AML-193 (cell line): Measurements from ENCODE around the gene RIMKLB.
"Not testable (repeated sequence)": the region's sequence is repeated elsewhere in the genome, so short reads cannot be mapped to it uniquely, and the experiment has no call there.

ENCODE experiments used
- DNase-seq, 2 experiments: peaks; one replicate each; lab custom pipeline; 2025; lab: John Stamatoyannopoulos, UW

RIMKLB gene

DNA sequence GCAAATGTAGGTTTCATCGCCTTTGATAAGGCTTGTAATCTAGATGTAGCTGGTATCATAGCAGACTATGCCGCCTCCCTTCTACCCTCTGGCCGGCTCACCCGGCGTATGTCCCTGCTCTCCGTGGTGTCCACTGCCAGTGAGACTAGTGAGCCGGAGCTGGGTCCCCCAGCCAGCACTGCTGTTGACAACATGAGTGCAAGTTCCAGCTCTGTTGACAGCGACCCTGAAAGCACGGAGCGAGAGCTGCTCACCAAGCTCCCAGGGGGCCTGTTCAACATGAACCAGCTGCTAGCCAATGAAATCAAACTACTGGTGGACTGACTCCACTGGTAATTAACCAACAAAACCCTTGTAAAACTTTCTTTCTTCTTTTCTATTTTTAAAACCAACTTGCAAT is 75.7 kb downstream of the RIMKLB start:
- DNase-seq: no peak

- no peak for DNase-seq
Observed at GRCh38 chr12:8779281-8779680, 81.5 kb downstream of the RIMKLB start.

GRCh38 chr12:8779862-8780261 is 82.1 kb downstream of the RIMKLB start:
- no peak for DNase-seq

GRCh38 chr12:8780389-8780788 is 82.6 kb downstream of the RIMKLB start:
- peak; percentile 41 to 53 for DNase-seq

GRCh38 chr12:8781381-8782127 is 83.8 kb downstream of the RIMKLB start:
- no peak for DNase-seq

DNA sequence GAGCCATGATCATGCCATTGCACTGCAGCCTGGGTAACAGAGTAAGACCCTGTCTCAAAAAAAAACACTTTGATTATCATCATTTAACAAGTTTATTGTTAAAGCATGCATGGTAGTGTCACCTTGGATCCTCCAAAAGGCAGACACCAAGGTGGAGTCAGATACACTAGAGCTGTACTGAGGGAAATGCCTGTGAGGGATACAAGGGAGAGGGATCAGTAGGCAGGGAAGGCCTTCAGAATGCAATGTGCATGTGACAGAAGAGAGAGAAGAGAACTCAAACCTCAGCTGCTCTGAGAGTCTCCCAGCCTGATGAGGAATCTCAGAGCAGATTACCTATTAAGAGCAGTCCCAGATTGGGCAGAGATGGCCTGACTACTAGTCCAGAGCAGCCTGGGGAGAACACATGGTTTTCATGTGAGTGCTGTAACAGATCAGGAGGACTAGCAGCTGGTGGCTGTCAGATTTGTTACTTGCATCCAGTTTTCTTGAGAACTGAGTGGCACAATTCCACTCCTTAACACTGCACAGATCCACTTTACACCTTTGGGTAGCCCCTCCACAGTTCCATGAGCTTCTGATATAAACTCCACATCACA is 86.6 kb downstream of the RIMKLB start:
- no peak for DNase-seq

DNA sequence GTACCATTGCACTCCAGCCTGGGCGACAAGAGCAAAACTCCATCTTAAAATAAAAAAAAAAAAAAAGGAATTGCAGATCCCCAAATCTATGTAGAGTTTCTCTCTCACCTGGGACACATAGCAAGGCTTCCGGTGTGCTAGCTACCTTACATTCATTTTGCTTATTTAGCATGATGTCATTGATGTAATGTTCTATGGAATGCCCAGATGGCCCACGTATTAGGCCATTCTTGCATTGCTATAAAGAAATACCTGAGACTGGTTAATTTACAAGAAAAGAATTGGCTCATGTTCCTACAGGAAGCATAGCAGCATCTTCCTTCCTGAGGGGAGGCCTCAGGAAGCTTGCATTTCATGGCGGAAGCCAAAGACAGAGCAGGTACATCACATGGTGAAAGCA is 87.7 kb downstream of the RIMKLB start:
- no peak for DNase-seq

DNA sequence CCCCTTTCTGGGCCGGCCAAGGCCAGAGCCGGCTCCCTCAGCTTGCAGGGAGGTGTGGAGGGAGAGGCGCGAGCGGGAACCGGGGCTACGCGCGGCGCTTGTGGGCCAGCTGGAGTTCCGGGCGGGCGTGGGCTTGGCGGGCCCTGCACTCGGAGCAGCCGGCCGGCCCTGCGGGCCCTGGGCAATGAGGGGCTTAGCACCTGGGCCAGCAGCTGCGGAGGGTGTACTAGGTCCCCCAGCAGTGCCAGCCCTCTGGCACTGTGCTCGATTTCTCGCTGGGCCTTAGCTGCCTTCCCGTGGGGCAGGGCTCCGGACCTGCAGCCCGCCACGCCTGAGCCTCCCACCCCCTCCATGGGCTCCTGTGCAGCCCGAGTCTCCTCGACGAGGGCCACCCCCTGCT is 89.4 kb downstream of the RIMKLB start:
- not testable (repeated sequence) for DNase-seq

DNA sequence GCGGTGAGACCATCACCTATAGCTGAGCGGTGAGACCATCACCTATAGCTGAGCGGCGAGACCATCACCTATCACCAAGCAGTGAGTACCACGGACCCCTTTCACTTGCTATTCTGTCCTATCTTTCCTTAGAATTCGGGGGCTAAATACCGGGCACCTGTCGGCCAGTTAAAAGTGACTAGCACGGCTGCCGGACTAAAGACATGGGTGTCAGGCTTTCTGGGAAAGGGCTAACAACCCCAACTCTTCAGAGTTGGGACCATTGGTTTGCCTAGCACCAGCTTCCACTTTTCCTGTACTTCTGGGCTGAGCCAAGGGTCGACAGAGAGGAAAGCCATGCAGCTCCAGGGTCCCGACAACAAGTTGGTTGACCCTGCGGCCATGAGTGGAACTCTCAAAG is 90.9 kb downstream of the RIMKLB start:
- DNase-seq: not testable (repeated sequence)

DNA sequence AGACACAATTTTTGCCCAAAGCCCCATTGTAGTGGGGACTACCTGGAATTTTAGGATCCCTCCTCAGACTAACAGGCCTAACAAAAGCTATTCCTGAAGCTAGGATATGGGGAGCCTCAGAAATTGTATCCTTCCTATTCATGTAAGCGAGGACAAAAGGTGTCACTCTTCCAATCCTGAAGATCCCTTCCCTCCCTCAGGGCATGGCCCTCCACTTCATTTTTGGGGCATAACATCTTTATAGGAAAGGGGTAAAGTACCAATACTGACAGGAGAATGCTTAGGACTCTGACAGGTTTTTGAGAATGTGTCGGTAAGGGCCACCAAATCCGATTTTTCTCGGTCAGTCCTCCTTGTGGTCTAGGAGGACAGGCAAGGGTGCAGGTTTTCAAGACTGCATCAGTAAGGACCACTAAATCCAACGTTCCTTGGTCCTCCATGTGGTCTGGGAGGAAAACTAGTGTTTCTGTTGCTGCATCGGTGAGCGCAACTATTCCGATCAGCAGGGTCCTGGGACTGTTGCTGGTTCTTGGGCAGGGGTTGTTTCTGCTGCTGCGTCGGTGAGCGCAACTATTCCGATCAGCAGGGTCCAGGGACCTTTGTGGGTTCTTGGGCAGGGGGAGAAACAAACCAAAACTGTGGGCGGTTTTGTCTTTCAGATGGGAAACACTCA is 91.7 kb downstream of the RIMKLB start:
- not testable (repeated sequence) for DNase-seq

DNA sequence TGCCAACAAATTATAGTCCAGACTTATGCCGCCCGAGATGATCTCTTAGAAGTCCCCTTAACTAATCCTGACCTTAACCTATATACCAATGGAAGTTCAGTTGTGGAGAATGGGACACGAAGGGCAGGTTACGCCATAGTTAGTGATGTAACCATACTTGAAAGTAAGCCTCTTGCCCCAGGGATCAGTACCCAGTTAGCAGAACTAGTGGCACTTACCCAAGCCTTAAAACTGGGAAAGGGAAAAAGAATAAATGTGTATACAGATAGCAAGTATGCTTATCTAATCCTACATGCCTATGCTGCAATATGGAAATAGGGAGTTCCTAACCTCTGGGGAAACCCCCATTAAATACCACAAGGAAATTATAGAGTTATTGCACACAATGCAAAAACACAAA is 95.4 kb downstream of the RIMKLB start:
- DNase-seq: not testable (repeated sequence)

DNA sequence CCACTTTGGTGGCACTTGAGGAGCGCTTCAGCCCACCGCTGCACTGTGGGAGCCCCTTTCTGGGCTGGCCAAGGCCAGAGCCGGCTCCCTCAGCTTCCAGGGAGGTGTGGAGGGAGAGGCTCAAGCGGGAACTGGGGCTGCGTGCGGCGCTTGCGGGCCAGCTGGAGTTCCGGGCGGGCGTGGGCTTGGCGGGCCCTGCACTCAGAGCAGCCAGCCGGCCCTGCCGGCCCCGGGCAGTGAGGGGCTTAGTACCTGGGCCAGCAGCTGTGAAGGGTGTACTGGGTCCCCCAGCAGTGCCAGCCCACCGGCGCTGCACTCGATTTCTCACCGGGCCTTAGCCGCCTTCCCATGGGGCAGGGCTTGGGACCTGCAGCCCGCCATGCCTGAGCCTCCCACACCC is 96.8 kb downstream of the RIMKLB start:
- not testable (repeated sequence) for DNase-seq

DNA sequence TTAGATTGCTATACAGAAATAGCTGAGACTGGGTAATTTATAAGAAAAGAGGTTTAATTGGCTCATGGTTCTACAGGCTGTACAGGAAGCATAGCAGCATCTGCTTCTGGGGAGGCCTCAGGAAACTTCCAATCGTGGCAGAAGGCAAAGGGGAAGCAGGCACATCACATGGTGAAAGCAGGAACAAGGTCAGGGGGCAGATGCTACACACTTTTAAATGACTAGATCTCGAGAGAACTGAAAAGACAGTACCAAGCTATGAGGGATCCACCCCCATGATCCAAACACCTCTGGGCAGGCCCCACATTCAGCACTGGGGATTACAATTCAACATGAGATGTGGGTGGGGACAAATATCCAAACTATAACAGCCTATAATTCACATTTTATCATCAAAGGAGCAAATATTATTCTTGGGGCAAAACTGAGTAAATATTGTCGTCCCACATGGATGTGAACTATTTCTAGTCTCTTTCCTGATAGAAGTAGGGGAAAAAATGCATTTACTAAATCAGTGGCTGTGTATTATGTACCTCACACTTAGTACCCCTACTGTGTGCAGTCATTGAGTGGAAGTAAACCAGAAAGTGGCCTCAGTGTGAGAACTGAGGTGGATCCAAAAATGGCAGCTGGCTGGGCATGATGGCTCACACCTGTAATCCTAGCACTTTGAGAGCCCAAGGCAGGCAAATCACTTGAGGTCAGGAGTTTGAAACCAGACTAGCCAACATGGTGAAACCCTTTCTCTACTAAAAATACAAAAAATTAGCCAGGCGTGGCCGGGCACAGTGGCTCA is 99.2 kb downstream of the RIMKLB start:
- no peak for DNase-seq

DNA sequence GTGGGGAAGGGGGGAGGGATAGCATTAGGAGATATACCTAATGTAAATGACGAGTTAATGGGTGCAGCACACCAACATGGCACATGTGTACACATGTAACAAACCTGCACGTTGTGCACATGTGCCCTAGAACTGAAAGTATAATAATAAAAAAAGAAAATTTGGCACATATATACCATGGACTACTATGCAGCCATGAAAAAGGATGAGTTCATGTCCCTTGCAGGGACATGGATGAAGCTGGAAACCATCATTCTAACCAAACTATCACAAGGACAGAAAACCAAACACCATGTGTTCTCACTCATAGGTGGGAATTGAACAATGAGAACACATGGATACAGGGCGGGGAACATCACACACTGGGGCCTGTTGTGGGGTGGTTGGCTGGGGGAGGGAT is 103.4 kb downstream of the RIMKLB start:
- DNase-seq: not testable (repeated sequence)

DNA sequence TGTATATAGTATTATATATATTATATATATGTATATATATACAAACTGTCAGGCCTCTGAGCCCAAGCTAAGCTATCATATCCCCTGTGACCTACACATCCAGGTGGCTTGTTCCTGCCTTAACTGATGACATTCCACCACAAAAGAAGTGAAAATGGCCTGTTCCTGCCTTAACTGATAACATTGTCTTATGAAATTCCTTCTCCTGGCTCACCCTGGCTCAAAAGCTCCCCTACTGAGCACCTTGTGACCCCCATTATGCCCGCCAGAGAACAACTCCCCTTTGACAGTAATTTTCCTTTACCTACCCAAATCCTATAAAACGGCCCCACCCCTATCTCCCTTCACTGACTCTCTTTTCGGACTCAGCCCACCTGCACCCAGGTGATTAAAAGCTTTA is 107.0 kb downstream of the RIMKLB start:
- not testable (repeated sequence) for DNase-seq

DNA sequence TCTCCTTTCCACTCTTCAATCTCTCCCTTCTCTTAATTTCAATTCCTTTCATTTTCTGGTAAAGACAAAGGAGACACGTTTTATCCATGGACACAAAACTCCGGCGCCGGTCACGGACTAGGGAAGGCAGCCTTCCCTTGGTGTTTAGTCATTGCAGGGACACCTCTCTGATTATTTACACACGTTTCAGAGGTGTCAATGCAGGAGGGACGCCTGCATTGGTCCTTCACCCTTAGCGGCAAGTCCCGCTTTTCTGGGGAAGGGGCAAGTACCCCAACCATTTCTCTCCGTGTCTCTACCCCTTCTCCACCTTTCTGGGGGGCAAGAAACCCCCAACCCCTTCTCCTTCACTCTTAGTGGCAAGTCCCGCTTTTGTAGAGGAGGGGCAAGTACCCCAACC is 107.7 kb downstream of the RIMKLB start:
- not testable (repeated sequence) for DNase-seq

GRCh38 chr12:8807084-8807483 is 109.3 kb downstream of the RIMKLB start:
- DNase-seq: not testable (repeated sequence)

DNA sequence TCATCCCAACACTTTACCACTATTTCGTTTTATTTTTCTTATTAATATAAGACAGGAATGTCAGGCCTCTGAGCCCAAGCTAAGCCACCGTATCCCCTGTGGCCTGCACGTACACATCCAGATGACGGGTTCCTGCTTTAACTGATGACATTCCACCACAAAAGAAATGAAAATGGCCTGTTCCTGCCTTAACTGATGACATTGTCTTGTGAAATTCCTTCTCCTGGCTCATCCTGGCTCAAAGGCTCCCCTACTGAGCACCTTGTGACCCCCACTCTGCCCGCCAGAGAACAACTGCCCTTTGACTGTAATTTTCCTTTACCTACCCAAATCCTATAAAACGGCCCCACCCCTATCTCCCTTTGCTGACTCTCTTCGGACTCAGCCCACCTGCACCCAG is 112.3 kb downstream of the RIMKLB start:
- DNase-seq: not testable (repeated sequence)

- DNase-seq: no peak
Observed at GRCh38 chr12:8813572-8814357, 116.0 kb downstream of the RIMKLB start.

GRCh38 chr12:8816448-8817050 is 118.8 kb downstream of the RIMKLB start:
- peak; percentile 32 to 53 for DNase-seq

- DNase-seq: no peak
Observed at GRCh38 chr12:8817856-8818255, 120.1 kb downstream of the RIMKLB start.
